ENCODE results near the gene LRRC74B.

Gene LRRC74B

GRCh38 chr22:21105294-21105693 is 59.5 kb downstream of the LRRC74B start:
- no peak for DNase-seq

- no peak for DNase-seq
Observed at GRCh38 chr22:21106000-21106399, 60.3 kb downstream of the LRRC74B start.

DNA sequence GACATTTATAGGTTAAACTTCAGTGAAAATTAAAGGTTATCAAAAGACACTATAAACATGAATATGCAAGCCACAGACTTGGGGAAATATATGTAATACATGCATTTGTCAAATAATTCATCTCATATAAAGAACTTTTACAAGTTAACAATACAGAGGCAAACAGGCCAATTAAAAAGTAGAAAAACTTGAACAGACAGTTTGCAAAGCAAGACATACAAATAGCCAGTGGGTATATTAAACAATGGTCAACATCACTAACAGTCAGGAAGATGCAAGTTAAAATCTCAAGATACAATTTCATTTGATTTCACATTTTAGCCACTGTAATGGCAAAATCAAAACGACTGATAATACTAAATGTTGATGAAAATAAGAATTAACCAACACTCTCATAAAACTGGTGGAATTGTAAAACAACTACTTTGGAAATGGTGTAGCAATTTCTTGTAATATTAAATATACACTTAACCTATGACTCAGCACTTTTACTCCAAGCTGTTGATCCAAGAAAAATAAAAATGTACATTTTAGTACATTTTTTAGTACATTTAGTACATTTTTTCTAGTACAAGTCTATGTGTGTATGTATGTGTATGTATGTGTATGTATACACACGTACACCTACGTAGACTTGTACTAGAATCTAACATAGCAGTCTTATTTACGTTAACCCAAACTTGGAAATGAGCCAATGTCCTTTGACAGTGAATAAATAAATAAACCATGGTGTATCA is 62.8 kb downstream of the LRRC74B start:
- DNase-seq = no peak
